HepG2 (cell line): ENCODE measurements around the gene ZNF575. TPM values are rescaled to one million over a fixed set of nuclear protein-coding genes. Genes with fewer than 3 reads are reported as not detected.

Experiments
- ATAC-seq: fragments of 200-7000 bp; cut with Tn5 transposase; 3 replicates; pipeline ENCODE4 v1.9.1; 2020; ENCODE audit warnings: mild to moderate bottlenecking, moderate library complexity
- BruUV-seq: library from RNA; stranded (reverse); fragments of 400-500 nt; replicated peaks from 2 replicates; lab custom pipeline; 2021; lab: Mats Ljungman, UMichigan
- CTCF ChIA-PET: fragments of 300-600 bp; formaldehyde crosslinking; extraction: SDS; loops from one replicate; lab custom pipeline; 2021; ENCODE audit warnings: low total read pairs, inconsistent platforms, low intra/inter-chr PET ratio; lab: Yijun Ruan, JAX
- POLR2A ChIA-PET: fragments of 350-600 bp; sonication (Branson Sonifier 250); formaldehyde crosslinking; loops from one replicate; lab custom pipeline; 2020; ENCODE audit warnings: antibody characterized with exemption, inconsistent platforms; lab: Yijun Ruan, JAX
- DNase-seq: peaks from one replicate; pipeline ENCODE4 v3.0.0-alpha.2; 2015; ENCODE audit warnings: low spot score
- FAIRE-seq: peaks from 3 replicates; lab custom pipeline; 2011; peaks lifted over from hg19 to GRCh38; lab: Jason Lieb, UNC
- H2AFZ ChIP-seq: one replicate; pipeline ENCODE4 v1.6.1; 2011; ENCODE audit warnings: low read length, inconsistent platforms
- H3K27ac ChIP-seq: fragments of 300-600 bp; 3 replicates; pipeline ENCODE4 v1.8.0; 2011; ENCODE audit warnings: mixed run types, mild to moderate bottlenecking, mixed read lengths, low read length, inconsistent platforms; ENCODE audit not compliant: insufficient read depth; ENCODE audit errors: extremely low read length
- H3K27me3 ChIP-seq, 2 experiments: fragments of 200-600 bp in 1 of 2; 2 replicates in 1 of 2; 3 replicates in 1 of 2; pipeline versions ENCODE4 v1.6.0 to v1.8.0; 2011; ENCODE audit warnings: low read length in 2 of 2, mild to moderate bottlenecking in 2 of 2, moderate library complexity in 2 of 2, inconsistent platforms in 1 of 2; ENCODE audit not compliant: insufficient read depth in 2 of 2, control insufficient read depth in 1 of 2
- H3K36me3 ChIP-seq, 2 experiments: fragments of 200-600 bp in 1 of 2; replicated peaks in 1 of 2; 2 replicates in 1 of 2; 3 replicates in 1 of 2; pipeline versions ENCODE4 v1.5.1 to v1.8.0; 2011; ENCODE audit warnings: low read length in 2 of 2, inconsistent platforms in 1 of 2; ENCODE audit not compliant: insufficient read depth in 2 of 2, control insufficient read depth in 1 of 2
- H3K4me1 ChIP-seq: 2 replicates; pipeline ENCODE4 v1.5.1; 2012; ENCODE audit warnings: low read length, inconsistent platforms; ENCODE audit not compliant: insufficient read depth
- H3K4me2 ChIP-seq: 2 replicates; pipeline ENCODE4 v1.6.0; 2011; ENCODE audit warnings: low read depth, low read length, inconsistent platforms
- H3K4me3 ChIP-seq, 3 experiments: fragments of 200-600 bp in 1 of 3; sonication (generic), shearing (Covaris generic) in 1 of 3; replicated peaks in 1 of 3; 2 replicates each; pipeline ENCODE4 v1.5.1; 2011 to 2016; ENCODE audit warnings: low read length in 3 of 3, inconsistent platforms in 2 of 3, low read depth in 2 of 3, mild to moderate bottlenecking in 2 of 3, control low read depth in 1 of 3, mixed read lengths in 1 of 3; ENCODE audit not compliant: insufficient read depth in 1 of 3
- H3K79me2 ChIP-seq: one replicate; pipeline ENCODE4 v1.6.1; 2011; ENCODE audit warnings: low read length, inconsistent platforms; ENCODE audit not compliant: insufficient read depth
- H3K9ac ChIP-seq: 2 replicates; pipeline ENCODE4 v1.6.0; 2011; ENCODE audit warnings: mild to moderate bottlenecking, low read depth, low read length, inconsistent platforms; ENCODE audit not compliant: insufficient read depth
- H3K9me3 ChIP-seq: 2 replicates; pipeline ENCODE4 v1.5.1; 2012; ENCODE audit warnings: mild to moderate bottlenecking, low read length
- H4K20me1 ChIP-seq: 2 replicates; pipeline ENCODE4 v1.6.0; 2011; ENCODE audit warnings: inconsistent platforms, mild to moderate bottlenecking, low read length, moderate library complexity; ENCODE audit not compliant: insufficient read depth
- MED13 ChIP-seq: sonication (generic); formaldehyde crosslinking; IDR thresholded peaks from 2 replicates; pipeline ENCODE4 v1.5.0; 2020; ENCODE audit warnings: missing genetic modification reagents
- NR2F6 ChIP-seq, 2 experiments: IDR thresholded peaks; 2 replicates each; pipeline ENCODE4 v1.6.1; 2016; ENCODE audit warnings: antibody characterized with exemption in 1 of 2, mild to moderate bottlenecking in 1 of 2
- RCOR2 ChIP-seq: IDR thresholded peaks from 2 replicates; pipeline ENCODE4 v1.6.1; 2016; ENCODE audit warnings: missing biosample characterization, missing genetic modification reagents
- SKI ChIP-seq: fragments of 450-650 bp; IDR thresholded peaks from one replicate; pipeline ENCODE4 v1.6.1; 2018; ENCODE audit warnings: mild to moderate bottlenecking; ENCODE audit not compliant: partially characterized antibody
- SYNCRIP ChIP-seq: fragments of 200-400 bp; formaldehyde crosslinking; IDR thresholded peaks from 2 replicates; pipeline ENCODE4 v1.6.1; 2018; ENCODE audit warnings: mild to moderate bottlenecking, low read depth, low read length; ENCODE audit not compliant: insufficient read depth
- TCF7 ChIP-seq: sonication (generic); IDR thresholded peaks from 2 replicates; pipeline ENCODE4 v1.6.1; 2016; ENCODE audit warnings: antibody characterized with exemption, low read depth
- ZNF766 ChIP-seq: sonication (generic); formaldehyde crosslinking; IDR thresholded peaks from 2 replicates; pipeline ENCODE4 v1.5.0; 2020; ENCODE audit warnings: missing genetic modification reagents, borderline replicate concordance
- WGBS: methylation state at CpG from one replicate; pipeline ENCODE4 v1.1.6; 2017; ENCODE audit warnings: low lambda C conversion rate; 5-methylcytosine and 5-hydroxymethylcytosine counted together
- in situ Hi-C: cut with HindIII; loops from 2 replicates; pipeline ENCODE4 v1.10.0; 2017; ENCODE audit warnings: low pct_unique_long_range_greater_than_20kb; ENCODE audit not compliant: extremely low pct_ligation_motif_present
- intact Hi-C: fragments of 100-400 bp; cut with micrococcal nuclease; formaldehyde crosslinking; loops from one replicate; pipeline ENCODE4 v1.10.0; 2022; ENCODE audit not compliant: unreplicated experiment
- polyA plus RNA-seq, 8 experiments: library from polyadenylated mRNA; depleted of rRNA in 3 of 8; stranded (reverse) in 7 of 8; unstranded in 1 of 8; fragments of >200 nt; fragmentation: Illumina TruSeq in 4 of 8; extraction: Trizol in 4 of 8; gene quantifications; 2 replicates each; pipeline versions ENCODE4 v1.2.1 to v1.2.3, GENCODE V29; 2011 to 2016; ENCODE audit warnings: low read depth in 4 of 8, missing spikeins in 1 of 8, mixed read lengths in 1 of 8; ENCODE audit not compliant: insufficient read depth in 1 of 8
- total RNA-seq, 5 experiments: library from RNA; depleted of rRNA; stranded (reverse); fragments of >200 nt; fragmentation: Illumina TruSeq; extraction: Trizol; gene quantifications; 2 replicates each; pipeline ENCODE4 v1.2.3, GENCODE V29; 2016; ENCODE audit warnings: low read depth in 1 of 5
- TF ChIP-seq, protein P1 (sequence below): sonication (generic); IDR thresholded peaks from 2 replicates; pipeline ENCODE4 v1.6.1; 2016; ENCODE audit warnings: low read depth, borderline replicate concordance

Gene ZNF575
- total and polyA plus RNA-seq, 2 of the 13 experiments (the other 11 are each of a cell fraction or from before 2014, with no cell fraction given) = 0.17 to 0.27 TPM

DNA sequence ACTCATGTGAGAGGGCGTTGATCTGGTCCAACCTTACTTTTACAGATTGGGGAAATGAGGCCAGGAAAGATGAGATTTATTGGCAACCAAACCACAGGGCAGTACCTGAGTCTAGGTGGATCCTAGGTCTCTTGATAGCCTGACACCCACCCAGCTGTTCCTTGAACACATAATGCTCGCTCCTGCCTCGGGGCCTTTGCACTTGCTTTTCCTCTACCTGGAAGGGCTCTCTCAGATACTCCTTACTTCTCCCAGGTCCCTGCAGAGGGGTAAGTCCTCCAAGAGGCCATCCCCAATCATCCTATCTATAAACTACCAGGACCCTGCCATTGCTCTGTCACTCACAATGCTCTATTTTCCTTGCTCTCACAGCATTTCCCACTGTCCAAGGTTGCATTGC is 7.4 kb downstream of the ZNF575 start (continued):
- TF ChIP-seq SYNCRIP = no peak
- no peak for TF ChIP-seq ZNF766 (CRISPR knock-in tag)
- no peak for TF ChIP-seq MED13
- TF ChIP-seq, protein P1, sequence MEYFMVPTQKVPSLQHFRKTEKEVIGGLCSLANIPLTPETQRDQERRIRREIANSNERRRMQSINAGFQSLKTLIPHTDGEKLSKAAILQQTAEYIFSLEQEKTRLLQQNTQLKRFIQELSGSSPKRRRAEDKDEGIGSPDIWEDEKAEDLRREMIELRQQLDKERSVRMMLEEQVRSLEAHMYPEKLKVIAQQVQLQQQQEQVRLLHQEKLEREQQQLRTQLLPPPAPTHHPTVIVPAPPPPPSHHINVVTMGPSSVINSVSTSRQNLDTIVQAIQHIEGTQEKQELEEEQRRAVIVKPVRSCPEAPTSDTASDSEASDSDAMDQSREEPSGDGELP = no peak
- TF ChIP-seq RCOR2 (CRISPR knock-in tag) = no peak
- TF ChIP-seq SKI = no peak

DNA sequence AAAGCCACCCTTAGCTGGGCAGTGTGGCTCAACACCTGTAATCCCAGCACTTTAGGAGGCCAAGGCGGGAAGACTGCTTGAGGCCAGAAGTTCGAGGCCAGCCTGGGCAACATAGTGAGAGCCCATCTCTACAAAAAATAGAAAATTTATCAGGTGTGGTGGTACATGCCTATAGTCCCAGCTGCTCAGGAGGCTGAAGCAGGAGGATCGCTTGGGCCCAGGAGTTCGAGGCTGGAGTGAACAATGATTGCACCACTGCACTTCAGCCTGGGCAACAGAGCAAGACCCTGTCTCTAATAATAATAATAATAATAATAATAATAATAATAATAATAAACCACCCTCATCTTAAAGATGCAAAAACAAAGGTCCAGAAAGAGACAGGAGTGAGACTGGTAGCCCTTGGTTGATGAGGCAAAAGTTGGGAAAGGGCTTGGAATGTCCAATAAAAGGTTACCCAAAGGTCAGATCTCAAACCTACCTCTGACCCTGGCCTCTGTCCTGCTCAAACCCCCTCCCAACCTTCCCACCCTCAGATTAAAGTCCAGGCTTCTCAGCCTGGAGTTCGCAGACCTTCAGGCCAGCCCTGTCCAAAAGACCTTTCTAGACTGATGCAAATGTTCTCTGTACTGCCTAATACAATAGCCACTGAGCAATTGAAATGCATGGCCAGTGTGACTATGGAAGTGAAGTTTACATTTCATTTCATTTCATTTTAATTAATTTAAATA is 9.1 kb downstream of the ZNF575 start:
- Histone ChIP-seq H3K27ac (no peak overlapping the region), H3K79me2 (no peaks in the 10 kb centered on the region), H3K4me1 (peaks cover 6% of the 10 kb centered on the region; the same call in 1 of the 2 replicates), H4K20me1 (no peaks in the 10 kb centered on the region), H3K4me3 (no peak overlapping the region), H3K36me3 (peaks cover 13 to 35% of the 10 kb centered on the region in 2 experiments; a peak in 4 of 5 replicates), H3K4me2 (no peak overlapping the region), H3K9ac (no peak overlapping the region), H3K27me3 (no peaks in the 10 kb centered on the region), H2AFZ (no peak overlapping the region), H3K9me3 (peaks cover 7% of the 10 kb centered on the region; the same call in 1 of the 2 replicates)
- ChIA-PET POLR2A (no interaction called here), CTCF (no interaction called here)
- in situ Hi-C loops (no loop called here), intact Hi-C loops (no loop called here)
- no peak for FAIRE-seq
- TF ChIP-seq TCF7 (no peak), NR2F6 (IDR thresholded peaks at IDR 0.05) (peak; percentile 16; the same call in 1 of the 2 replicates), NR2F6 (CRISPR knock-in tag; IDR thresholded peaks at IDR 0.05) (no peak)
- 91% methylated on average over 5 of the region's 5 CpGs for WGBS
- DNase-seq = no peak
- ATAC-seq = no peak
- no TSS peak for BruUV-seq
